ENCODE measurements around the gene HGF. TPM values are rescaled to one million over a fixed set of nuclear protein-coding genes. Genes with fewer than 3 reads are reported as not detected.

The HGF gene
- total RNA-seq, 2 experiments from 2014 or later = not detected

DNA sequence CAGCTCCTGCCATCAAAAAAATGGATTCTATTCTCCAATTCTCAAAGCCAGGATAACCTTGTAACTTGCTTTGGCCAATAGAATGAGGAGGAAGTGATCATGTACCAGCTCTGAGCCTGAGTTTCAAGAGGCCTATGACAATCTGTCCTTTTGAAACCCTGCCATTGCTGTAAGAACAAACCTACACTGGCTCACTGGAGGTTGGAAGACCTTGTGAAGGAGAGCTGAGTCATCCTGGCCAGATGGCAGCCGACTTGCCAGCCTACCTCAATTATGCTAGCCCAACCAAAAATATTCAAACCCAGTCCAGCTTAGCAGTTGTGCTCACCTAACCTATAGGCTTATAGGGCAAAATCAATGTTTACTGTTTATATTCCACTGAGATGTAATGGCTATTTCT is 93.0 kb downstream of the HGF start:
- no peak for DNase-seq (ENCODE audit: low spot score)
- Histone ChIP-seq H4K20me1 (ENCODE audit: insufficient read depth, low read length) (no peaks in the 10 kb centered on the region), H3K36me3 (ENCODE audit: insufficient read depth, low read length) (no peaks in the 10 kb centered on the region), H3K4me2 (ENCODE audit: low read length) (no peak overlapping the region), H3K9me2 (ENCODE audit: insufficient read depth, low read length) (no peaks in the 10 kb centered on the region), H3K79me2 (ENCODE audit: insufficient read depth, low read depth, low read length) (no peaks in the 10 kb centered on the region), H3K9me3 (ENCODE audit: low read length) (no peaks in the 10 kb centered on the region), H3K27ac (ENCODE audit: low read depth, low read length, poor library complexity, severe bottlenecking) (no peak overlapping the region), H2AFZ (ENCODE audit: low read length) (no peak overlapping the region), H3K4me1 (ENCODE audit: insufficient read depth, low read length, poor library complexity, severe bottlenecking) (no peaks in the 10 kb centered on the region), H3K4me3 (ENCODE audit: low read depth, low read length, poor library complexity, severe bottlenecking) (no peak overlapping the region)
- no TSS peak for BruUV-seq (replicated peaks)
- ChIA-PET CTCF (ENCODE audit: unreplicated experiment) (no interaction called here), POLR2A (no interaction called here)
- intact Hi-C loops (cut with micrococcal nuclease; ENCODE audit: unreplicated experiment) = no loop called here
- TF ChIP-seq EZH2phosphoT487 (IDR thresholded peaks at IDR 0.05; ENCODE audit: borderline replicate concordance, low read depth, low read length) = no peak
- TF ChIP-seq, protein P1, sequence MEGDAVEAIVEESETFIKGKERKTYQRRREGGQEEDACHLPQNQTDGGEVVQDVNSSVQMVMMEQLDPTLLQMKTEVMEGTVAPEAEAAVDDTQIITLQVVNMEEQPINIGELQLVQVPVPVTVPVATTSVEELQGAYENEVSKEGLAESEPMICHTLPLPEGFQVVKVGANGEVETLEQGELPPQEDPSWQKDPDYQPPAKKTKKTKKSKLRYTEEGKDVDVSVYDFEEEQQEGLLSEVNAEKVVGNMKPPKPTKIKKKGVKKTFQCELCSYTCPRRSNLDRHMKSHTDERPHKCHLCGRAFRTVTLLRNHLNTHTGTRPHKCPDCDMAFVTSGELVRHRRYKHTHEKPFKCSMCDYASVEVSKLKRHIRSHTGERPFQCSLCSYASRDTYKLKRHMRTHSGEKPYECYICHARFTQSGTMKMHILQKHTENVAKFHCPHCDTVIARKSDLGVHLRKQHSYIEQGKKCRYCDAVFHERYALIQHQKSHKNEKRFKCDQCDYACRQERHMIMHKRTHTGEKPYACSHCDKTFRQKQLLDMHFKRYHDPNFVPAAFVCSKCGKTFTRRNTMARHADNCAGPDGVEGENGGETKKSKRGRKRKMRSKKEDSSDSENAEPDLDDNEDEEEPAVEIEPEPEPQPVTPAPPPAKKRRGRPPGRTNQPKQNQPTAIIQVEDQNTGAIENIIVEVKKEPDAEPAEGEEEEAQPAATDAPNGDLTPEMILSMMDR (conservative IDR thresholded peaks at IDR 0.05; ENCODE audit: low read length) = no peak

DNA sequence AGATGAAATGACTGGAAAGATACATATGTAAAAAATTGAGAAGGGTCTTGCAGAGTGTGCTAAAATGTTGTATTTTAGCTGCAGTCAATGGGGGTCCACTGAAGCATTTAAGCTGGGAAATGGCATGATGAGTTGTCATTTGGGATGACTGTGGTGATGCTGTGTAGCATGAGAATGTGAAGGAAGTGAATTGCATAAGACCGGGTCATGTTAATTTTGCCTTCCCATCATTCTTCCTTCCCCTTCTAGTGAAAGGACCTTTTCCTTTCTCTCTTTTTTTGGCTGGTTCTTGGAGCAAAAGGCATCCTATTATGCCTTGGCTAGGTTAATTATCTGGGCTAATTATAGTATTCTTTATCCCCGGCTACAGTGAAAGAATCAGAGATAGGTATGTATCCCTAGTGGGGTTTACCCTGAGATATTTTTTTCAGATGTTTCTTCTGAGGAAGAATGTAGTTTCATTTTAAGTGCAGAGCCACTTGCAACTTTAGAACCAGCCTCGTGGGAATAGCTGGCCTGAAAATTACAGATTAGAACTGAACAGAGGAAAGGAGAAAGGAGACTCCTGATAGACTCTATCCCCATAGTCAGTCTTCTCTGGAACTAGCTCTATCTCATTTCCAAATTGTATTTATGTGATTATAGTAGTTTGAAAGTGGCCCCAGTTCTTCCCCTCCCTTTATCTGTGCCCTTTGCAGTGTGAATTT is 93.6 kb downstream of the HGF start:
- Histone ChIP-seq H3K9me2 (ENCODE audit: insufficient read depth, low read length) (no peaks in the 10 kb centered on the region), H3K27ac (ENCODE audit: low read depth, low read length, poor library complexity, severe bottlenecking) (no peak overlapping the region), H3K4me2 (ENCODE audit: low read length) (no peak overlapping the region), H3K36me3 (ENCODE audit: insufficient read depth, low read length) (no peaks in the 10 kb centered on the region), H3K79me2 (ENCODE audit: insufficient read depth, low read depth, low read length) (no peaks in the 10 kb centered on the region), H3K4me1 (ENCODE audit: insufficient read depth, low read length, poor library complexity, severe bottlenecking) (no peaks in the 10 kb centered on the region), H2AFZ (ENCODE audit: low read length) (no peak overlapping the region), H3K4me3 (ENCODE audit: low read depth, low read length, poor library complexity, severe bottlenecking) (no peak overlapping the region), H3K9me3 (ENCODE audit: low read length) (no peaks in the 10 kb centered on the region), H4K20me1 (ENCODE audit: insufficient read depth, low read length) (no peaks in the 10 kb centered on the region)
- intact Hi-C loops (cut with micrococcal nuclease; ENCODE audit: unreplicated experiment) = no loop called here
- no TSS peak for BruUV-seq (replicated peaks)
- POLR2A ChIA-PET = no interaction called here
- DNase-seq (ENCODE audit: low spot score) = no peak
- TF ChIP-seq EZH2phosphoT487 (IDR thresholded peaks at IDR 0.05; ENCODE audit: borderline replicate concordance, low read depth, low read length) = no peak
- TF ChIP-seq, protein P1 (conservative IDR thresholded peaks at IDR 0.05; ENCODE audit: low read length) = no peak
- CTCF ChIA-PET (ENCODE audit: unreplicated experiment) = no interaction called here

DNA sequence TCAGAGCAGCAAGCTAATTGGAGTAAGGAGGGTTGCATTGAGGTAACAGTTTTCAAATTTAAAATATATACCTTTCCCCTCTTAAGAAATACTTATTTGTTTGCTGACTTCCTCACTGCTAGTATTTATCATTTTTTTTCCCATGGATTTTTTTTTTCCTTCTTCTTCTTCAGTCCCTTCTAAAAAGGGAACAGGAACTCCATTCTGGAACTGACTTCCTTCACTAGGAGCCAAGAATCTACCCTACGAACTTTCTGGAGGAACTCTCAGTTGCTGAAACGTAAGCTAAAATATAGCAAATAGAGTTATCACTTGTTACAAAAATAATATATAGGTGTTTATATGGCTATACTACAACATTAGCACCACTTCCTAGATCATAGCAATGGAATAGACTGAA is 95.4 kb downstream of the HGF start:
- Histone ChIP-seq H3K9me2 (ENCODE audit: insufficient read depth, low read length) (no peaks in the 10 kb centered on the region), H4K20me1 (ENCODE audit: insufficient read depth, low read length) (no peaks in the 10 kb centered on the region), H3K27ac (ENCODE audit: low read depth, low read length, poor library complexity, severe bottlenecking) (no peak overlapping the region), H3K79me2 (ENCODE audit: insufficient read depth, low read depth, low read length) (no peaks in the 10 kb centered on the region), H3K4me1 (ENCODE audit: insufficient read depth, low read length, poor library complexity, severe bottlenecking) (no peaks in the 10 kb centered on the region), H3K4me2 (ENCODE audit: low read length) (no peak overlapping the region), H3K9me3 (ENCODE audit: low read length) (no peaks in the 10 kb centered on the region), H3K36me3 (ENCODE audit: insufficient read depth, low read length) (no peaks in the 10 kb centered on the region), H2AFZ (ENCODE audit: low read length) (no peak overlapping the region), H3K4me3 (ENCODE audit: low read depth, low read length, poor library complexity, severe bottlenecking) (no peak overlapping the region)
- no TSS peak for BruUV-seq (replicated peaks)
- no peak for DNase-seq (ENCODE audit: low spot score)
- ChIA-PET CTCF (ENCODE audit: unreplicated experiment) (no interaction called here), POLR2A (interaction anchor here (0.6 to 1.5 kb wide), 4 partner anchors 9 to 1002 kb away, joined by 3 to 6 read pairs (median 3); no protein-coding TSS in a partner anchor)
- TF ChIP-seq EZH2phosphoT487 (IDR thresholded peaks at IDR 0.05; ENCODE audit: borderline replicate concordance, low read depth, low read length) = no peak
- TF ChIP-seq, protein P1 (conservative IDR thresholded peaks at IDR 0.05; ENCODE audit: low read length) = no peak
- intact Hi-C loops (cut with micrococcal nuclease; ENCODE audit: unreplicated experiment) = no loop called here
